ENCODE results near the gene ASAH2.
"Not testable (repeated sequence)": the region's sequence is repeated elsewhere in the genome, so short reads cannot be mapped to it uniquely, and the experiment has no call there.

ASAH2 gene

GRCh38 chr10:50242777-50243176 lies 8.5 kb downstream of the ASAH2 start:
- TF ChIP-seq POLR2AphosphoS5 (IDR thresholded peaks at IDR 0.05; ENCODE audit: low read depth) (no peak), CTCF (IDR thresholded peaks at IDR 0.05; ENCODE audit: insufficient read depth, low read length) (no peak), GABPA (IDR thresholded peaks at IDR 0.05; ENCODE audit: low read depth) (no peak), SPI1 (IDR thresholded peaks at IDR 0.05; ENCODE audit: borderline replicate concordance, low read depth) (no peak), REST (IDR thresholded peaks at IDR 0.05; ENCODE audit: insufficient replicate concordance, low read depth) (no peak)
- no peak overlapping the region for H3K4me3 ChIP-seq (replicated peaks; ENCODE audit: insufficient read depth, low read length)
- peaks cover 1% of the 10 kb centered on the region for H3K27me3 ChIP-seq (ENCODE audit: insufficient read depth, poor library complexity, severe bottlenecking)
- no peak for DNase-seq (ENCODE audit: low read depth in 1 of 2, low spot score in 1 of 2)
- no peak overlapping the region for H3K27ac ChIP-seq (replicated peaks)

- not testable (repeated sequence) for DNase-seq (ENCODE audit: low read depth in 1 of 2, low spot score in 1 of 2); H3K27me3 ChIP-seq (ENCODE audit: insufficient read depth, poor library complexity, severe bottlenecking); H3K4me3 ChIP-seq (replicated peaks; ENCODE audit: insufficient read depth, low read length)
Observed at GRCh38 chr10:50241478-50241877, 9.8 kb downstream of the ASAH2 start.

GRCh38 chr10:50234486-50234885 lies 16.8 kb downstream of the ASAH2 start:
- no peak for DNase-seq (ENCODE audit: low read depth in 1 of 2, low spot score in 1 of 2)
- Histone ChIP-seq H3K27me3 (ENCODE audit: insufficient read depth, poor library complexity, severe bottlenecking) (peaks cover 2% of the 10 kb centered on the region), H3K27ac (replicated peaks) (no peak overlapping the region), H3K4me3 (replicated peaks; ENCODE audit: insufficient read depth, low read length) (no peak overlapping the region)
- TF ChIP-seq REST (IDR thresholded peaks at IDR 0.05; ENCODE audit: insufficient replicate concordance, low read depth) (no peak), CTCF (IDR thresholded peaks at IDR 0.05; ENCODE audit: insufficient read depth, low read length) (no peak), SPI1 (IDR thresholded peaks at IDR 0.05; ENCODE audit: borderline replicate concordance, low read depth) (no peak), GABPA (IDR thresholded peaks at IDR 0.05; ENCODE audit: low read depth) (no peak), POLR2AphosphoS5 (IDR thresholded peaks at IDR 0.05; ENCODE audit: low read depth) (no peak)

More at GRCh38 chr10:50241478-50241877, 9.8 kb downstream of the ASAH2 start:
- not testable (repeated sequence) for H3K27ac ChIP-seq (replicated peaks)

- TF ChIP-seq GABPA (IDR thresholded peaks at IDR 0.05; ENCODE audit: low read depth) (no peak), POLR2AphosphoS5 (IDR thresholded peaks at IDR 0.05; ENCODE audit: low read depth) (no peak), REST (IDR thresholded peaks at IDR 0.05; ENCODE audit: insufficient replicate concordance, low read depth) (no peak), SPI1 (IDR thresholded peaks at IDR 0.05; ENCODE audit: borderline replicate concordance, low read depth) (no peak)
- DNase-seq (ENCODE audit: low read depth in 1 of 2, low spot score in 1 of 2) = no peak
Observed at GRCh38 chr10:50232261-50232639, 19.1 kb downstream of the ASAH2 start.

More at GRCh38 chr10:50232261-50232639, 19.1 kb downstream of the ASAH2 start:
- peaks cover 2% of the 10 kb centered on the region for H3K27me3 ChIP-seq (ENCODE audit: insufficient read depth, poor library complexity, severe bottlenecking)
- H3K27ac ChIP-seq (replicated peaks) = no peak overlapping the region
- H3K4me3 ChIP-seq (replicated peaks; ENCODE audit: insufficient read depth, low read length) = no peak overlapping the region

Measured in HL-60 (cell line).